HepG2 (cell line): Measurements from ENCODE around the gene HS6ST1. TPM values are rescaled to one million over a fixed set of nuclear protein-coding genes. Genes with fewer than 3 reads are reported as not detected.

Experiments
- AGO2 ChIP-seq: fragments of 200-400 bp; formaldehyde crosslinking; optimal IDR thresholded peaks from 2 replicates; pipeline ENCODE3; 2017; ENCODE audit warnings: mild to moderate bottlenecking, low read depth, low read length, moderate library complexity
- IRF2 ChIP-seq: IDR thresholded peaks from 2 replicates; pipeline ENCODE4 v1.6.1; 2018; ENCODE audit warnings: missing genetic modification reagents, missing compliant biosample characterization
- KAT8 ChIP-seq: IDR thresholded peaks from 2 replicates; pipeline ENCODE4 v1.6.1; 2016; ENCODE audit warnings: missing genetic modification reagents, missing compliant biosample characterization
- MLX ChIP-seq: IDR thresholded peaks from 2 replicates; pipeline ENCODE4 v1.6.1; 2016
- NFE2L1 ChIP-seq: sonication (generic); formaldehyde crosslinking; IDR thresholded peaks from 2 replicates; pipeline ENCODE4 v1.4.0; 2020; ENCODE audit warnings: missing genetic modification reagents, mild to moderate bottlenecking, borderline replicate concordance
- PHF21A ChIP-seq: sonication (generic); formaldehyde crosslinking; IDR thresholded peaks from 2 replicates; pipeline ENCODE4 v1.5.0; 2020; ENCODE audit warnings: mild to moderate bottlenecking, missing genetic modification reagents
- POGZ ChIP-seq: sonication (generic); formaldehyde crosslinking; IDR thresholded peaks from 2 replicates; pipeline ENCODE4 v1.4.0; 2020; ENCODE audit warnings: mild to moderate bottlenecking, missing genetic modification reagents
- POLR2A ChIP-seq, 2 experiments: IDR thresholded peaks; 2 replicates each; pipeline ENCODE4 v1.6.1; 2011; ENCODE audit warnings: low read depth in 2 of 2, low read length in 2 of 2, mild to moderate bottlenecking in 1 of 2, moderate library complexity in 1 of 2; ENCODE audit not compliant: insufficient read depth in 1 of 2
- SSRP1 ChIP-seq: IDR thresholded peaks from 2 replicates; pipeline ENCODE4 v1.6.1; 2016; ENCODE audit warnings: control low read depth
- SYNCRIP ChIP-seq: fragments of 200-400 bp; formaldehyde crosslinking; IDR thresholded peaks from 2 replicates; pipeline ENCODE4 v1.6.1; 2018; ENCODE audit warnings: mild to moderate bottlenecking, low read depth, low read length; ENCODE audit not compliant: insufficient read depth
- XRCC5 ChIP-seq: fragments of 200-400 bp; formaldehyde crosslinking; optimal IDR thresholded peaks from 2 replicates; pipeline ENCODE3; 2017; ENCODE audit warnings: mild to moderate bottlenecking, low read length
- ZFP37 ChIP-seq: sonication (generic); formaldehyde crosslinking; IDR thresholded peaks from 2 replicates; pipeline ENCODE4 v1.4.0; 2020; ENCODE audit warnings: missing genetic modification reagents, borderline replicate concordance
- ZFY ChIP-seq: sonication (generic); formaldehyde crosslinking; IDR thresholded peaks from 2 replicates; pipeline ENCODE4 v1.4.0; 2020; ENCODE audit warnings: missing genetic modification reagents
- ZNF30 ChIP-seq: sonication (generic); formaldehyde crosslinking; IDR thresholded peaks from 2 replicates; pipeline ENCODE4 v1.5.0; 2020; ENCODE audit warnings: mild to moderate bottlenecking, missing genetic modification reagents
- ZNF317 ChIP-seq: sonication (generic); formaldehyde crosslinking; IDR thresholded peaks from 2 replicates; pipeline ENCODE4 v1.5.0; 2020; ENCODE audit warnings: mild to moderate bottlenecking, missing genetic modification reagents
- ZNF331 ChIP-seq: sonication (generic); formaldehyde crosslinking; IDR thresholded peaks from 2 replicates; pipeline ENCODE4 v1.4.0; 2020; ENCODE audit warnings: missing genetic modification reagents
- ZNF710 ChIP-seq: sonication (generic); formaldehyde crosslinking; IDR thresholded peaks from 2 replicates; pipeline ENCODE4 v1.5.0; 2020; ENCODE audit warnings: mild to moderate bottlenecking, missing genetic modification reagents, borderline replicate concordance
- ZNF776 ChIP-seq: sonication (generic); formaldehyde crosslinking; IDR thresholded peaks from 2 replicates; pipeline ENCODE4 v1.4.0; 2020; ENCODE audit warnings: mild to moderate bottlenecking, missing genetic modification reagents
- ZNF792 ChIP-seq: IDR thresholded peaks from 2 replicates; pipeline ENCODE4 v1.6.1; 2016
- ZNF83 ChIP-seq: sonication (generic); formaldehyde crosslinking; IDR thresholded peaks from 2 replicates; pipeline ENCODE4 v1.4.0; 2020; ENCODE audit warnings: missing genetic modification reagents, mild to moderate bottlenecking, borderline replicate concordance
- ZXDC ChIP-seq: sonication (generic); formaldehyde crosslinking; IDR thresholded peaks from 2 replicates; pipeline ENCODE4 v1.5.0; 2020; ENCODE audit warnings: mild to moderate bottlenecking, missing genetic modification reagents
- polyA plus RNA-seq, 8 experiments: library from polyadenylated mRNA; depleted of rRNA in 3 of 8; stranded (reverse) in 7 of 8; unstranded in 1 of 8; fragments of >200 nt; fragmentation: Illumina TruSeq in 4 of 8; extraction: Trizol in 4 of 8; gene quantifications; 2 replicates each; pipeline versions ENCODE4 v1.2.1 to v1.2.3, GENCODE V29; 2011 to 2016; ENCODE audit warnings: low read depth in 4 of 8, missing spikeins in 1 of 8, mixed read lengths in 1 of 8; ENCODE audit not compliant: insufficient read depth in 1 of 8
- total RNA-seq, 5 experiments: library from RNA; depleted of rRNA; stranded (reverse); fragments of >200 nt; fragmentation: Illumina TruSeq; extraction: Trizol; gene quantifications; 2 replicates each; pipeline ENCODE4 v1.2.3, GENCODE V29; 2016; ENCODE audit warnings: low read depth in 1 of 5
- TF ChIP-seq, protein P1 (sequence below): sonication (generic); formaldehyde crosslinking; conservative IDR thresholded peaks from 2 replicates; pipeline ENCODE4 v1.8.0; 2022; ENCODE audit warnings: mild to moderate bottlenecking, moderate library complexity, missing genetic modification reagents

Gene HS6ST1
- total and polyA plus RNA-seq, 2 of the 13 experiments (the other 11 are each of a cell fraction or from before 2014, with no cell fraction given): 34.5 to 84.6 TPM

DNA sequence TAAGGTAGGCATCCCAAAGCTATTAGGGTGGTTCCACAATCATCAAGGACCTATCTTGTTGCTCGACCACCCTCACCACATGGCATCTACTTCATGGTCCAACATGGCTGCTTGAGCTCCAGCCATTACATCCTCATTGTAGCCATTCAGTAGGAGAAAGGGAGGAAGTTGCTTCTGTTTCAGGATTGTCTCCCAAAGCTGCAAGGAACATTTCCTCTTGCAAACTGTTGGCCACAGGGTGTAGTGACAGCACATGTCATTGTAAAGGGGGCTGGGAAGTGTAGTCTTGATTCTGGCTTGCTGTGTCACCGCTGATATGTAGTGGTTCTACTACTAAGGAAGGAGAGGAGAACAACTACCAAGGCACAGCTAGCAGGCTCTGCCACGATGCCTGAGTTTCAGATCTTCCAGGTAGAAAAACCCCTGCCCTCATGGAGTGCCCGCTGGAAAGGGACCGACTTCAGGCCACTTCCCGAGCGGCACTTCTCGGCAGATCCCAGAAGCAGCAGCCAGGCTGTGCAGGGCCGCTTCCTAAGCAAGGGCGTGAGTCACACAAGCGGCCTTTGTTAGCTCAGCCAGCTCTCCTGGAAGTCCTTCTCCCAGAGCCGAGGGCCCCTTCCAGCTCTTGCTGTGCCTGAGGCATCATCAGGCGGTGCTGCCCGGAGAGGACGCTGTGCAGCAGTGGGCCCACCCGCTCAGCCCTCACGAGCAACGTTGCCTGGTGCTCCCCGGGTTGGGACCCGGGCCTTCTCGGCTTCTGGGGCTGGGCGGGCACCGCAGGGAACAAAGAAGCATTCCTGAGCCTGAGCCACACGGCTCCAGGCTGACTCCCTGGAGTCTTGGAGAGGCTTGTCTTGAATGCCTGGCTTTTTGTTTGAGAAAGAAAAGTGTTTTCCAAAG is 58.2 kb downstream of the HS6ST1 start (continued):
- no peak; the same call in 1 of the 2 replicates for TF ChIP-seq MLX (CRISPR knock-in tag)
- peak in 1 of 2 experiments; percentile 62; a peak in 2 of 4 replicates for TF ChIP-seq POLR2A (IDR thresholded peaks at IDR 0.05; ENCODE audit: insufficient read depth in 1 of 2, low read depth in 2 of 2, low read length in 2 of 2)
- TF ChIP-seq SSRP1: 0 out of 2 replicates have a peak, but pooled peaks have one; percentile 74
- TF ChIP-seq ZNF83 (CRISPR knock-in tag): peak; percentile 62; the same call in 1 of the 2 replicates
- TF ChIP-seq ZNF710 (CRISPR knock-in tag): peak; percentile 47; the same call in 1 of the 2 replicates
- 0 out of 2 replicates have a peak, but pooled peaks have one; percentile 30 for TF ChIP-seq ZNF317 (CRISPR knock-in tag)
- peak; percentile 65; the same call in 1 of the 2 replicates for TF ChIP-seq ZNF331
- peak; percentile 65; the same call in 1 of the 2 replicates for TF ChIP-seq ZNF30 (CRISPR knock-in tag)
- TF ChIP-seq IRF2: peak; percentile 39; the same call in 1 of the 2 replicates
- TF ChIP-seq, protein P1, sequence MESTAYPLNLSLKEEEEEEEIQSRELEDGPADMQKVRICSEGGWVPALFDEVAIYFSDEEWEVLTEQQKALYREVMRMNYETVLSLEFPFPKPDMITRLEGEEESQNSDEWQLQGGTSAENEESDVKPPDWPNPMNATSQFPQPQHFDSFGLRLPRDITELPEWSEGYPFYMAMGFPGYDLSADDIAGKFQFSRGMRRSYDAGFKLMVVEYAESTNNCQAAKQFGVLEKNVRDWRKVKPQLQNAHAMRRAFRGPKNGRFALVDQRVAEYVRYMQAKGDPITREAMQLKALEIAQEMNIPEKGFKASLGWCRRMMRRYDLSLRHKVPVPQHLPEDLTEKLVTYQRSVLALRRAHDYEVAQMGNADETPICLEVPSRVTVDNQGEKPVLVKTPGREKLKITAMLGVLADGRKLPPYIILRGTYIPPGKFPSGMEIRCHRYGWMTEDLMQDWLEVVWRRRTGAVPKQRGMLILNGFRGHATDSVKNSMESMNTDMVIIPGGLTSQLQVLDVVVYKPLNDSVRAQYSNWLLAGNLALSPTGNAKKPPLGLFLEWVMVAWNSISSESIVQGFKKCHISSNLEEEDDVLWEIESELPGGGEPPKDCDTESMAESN (CRISPR knock-in tag): peak; percentile 78; the same call in 1 of the 2 replicates
- peak; percentile 55; the same call in 1 of the 2 replicates for TF ChIP-seq POGZ (CRISPR knock-in tag)
- no peak for TF ChIP-seq SYNCRIP
- TF ChIP-seq ZNF776 (CRISPR knock-in tag): peak; percentile 39; the same call in 1 of the 2 replicates
- 0 out of 2 replicates have a peak, but pooled peaks have one; percentile 22 for TF ChIP-seq PHF21A
- peak; percentile 88 for TF ChIP-seq ZFY (CRISPR knock-in tag)
- peak; percentile 93 for TF ChIP-seq XRCC5
- 0 out of 2 replicates have a peak, but pooled peaks have one; percentile 65 for TF ChIP-seq NFE2L1 (CRISPR knock-in tag)
- TF ChIP-seq ZFP37 (CRISPR knock-in tag): no peak
- peak; percentile 50; the same call in 1 of the 2 replicates for TF ChIP-seq KAT8
- TF ChIP-seq ZNF792 (CRISPR knock-in tag): peak; percentile 50; the same call in 1 of the 2 replicates
- TF ChIP-seq AGO2: peak; percentile 62
- 0 out of 2 replicates have a peak, but pooled peaks have one; percentile 16 for TF ChIP-seq ZXDC
